Breast epithelium (tissue), 4 donors: ENCODE measurements around the gene TBC1D10A. TPM values are rescaled to one million over a fixed set of nuclear protein-coding genes. Genes with fewer than 3 reads are reported as not detected.

Source experiments
- DNase-seq, 2 donors: peaks; one replicate each; pipeline ENCODE4 v3.0.0-alpha.2; 2019; ENCODE audit warnings: low spot score in 2 of 2
- H3K27ac ChIP-seq, 2 donors: fragments of 200-600 bp; sonication (generic) in 1 of 2; one replicate each; pipeline ENCODE4 v1.5.1; 2016 to 2019; ENCODE audit warnings: mild to moderate bottlenecking in 1 of 2
- H3K27me3 ChIP-seq, 2 donors: fragments of 200-600 bp; sonication (generic) in 1 of 2; one replicate each; pipeline versions ENCODE4 v1.5.1 to v1.6.0; 2017 to 2019; ENCODE audit warnings: control low read depth in 1 of 2, mild to moderate bottlenecking in 1 of 2
- H3K36me3 ChIP-seq: fragments of 200-600 bp; one replicate; pipeline ENCODE4 v1.5.1; 2019
- H3K4me1 ChIP-seq, 2 donors: fragments of 200-600 bp; sonication (generic); one replicate each; pipeline ENCODE4 v1.5.1; 2016 to 2019; ENCODE audit warnings: control low read depth in 1 of 2
- H3K4me3 ChIP-seq, 3 donors: fragments of 200-600 bp; sonication (generic); 1 replicate in 2 of 3; 2 replicates in 1 of 3; pipeline ENCODE4 v1.5.1; 2016 to 2019; ENCODE audit warnings: mild to moderate bottlenecking in 3 of 3, moderate library complexity in 2 of 3
- H3K9me3 ChIP-seq, 2 donors: fragments of 200-600 bp; sonication (generic) in 1 of 2; one replicate each; pipeline ENCODE4 v1.5.1; 2016 to 2019; ENCODE audit warnings: control low read depth in 1 of 2
- CTCF ChIP-seq, 3 donors: fragments of 450-650 bp; IDR thresholded peaks; one replicate each; pipeline ENCODE4 v1.5.1; 2016 to 2017; ENCODE audit warnings: antibody characterized with exemption in 3 of 3, mild to moderate bottlenecking in 3 of 3, moderate library complexity in 3 of 3
- POLR2A ChIP-seq: fragments of 450-650 bp; IDR thresholded peaks from one replicate; pipeline ENCODE4 v1.6.1; 2016; ENCODE audit warnings: antibody characterized with exemption, mild to moderate bottlenecking, moderate library complexity
- POLR2AphosphoS5 ChIP-seq, 3 donors: sonication (generic); formaldehyde crosslinking; IDR thresholded peaks; one replicate each; pipeline ENCODE4 v1.6.1; 2017; ENCODE audit warnings: antibody characterized with exemption in 3 of 3
- intact Hi-C: fragments of 100-400 bp; cut with DNase I; formaldehyde crosslinking; loops from one replicate; pipeline ENCODE4 v1.15.1; 2023; ENCODE audit warnings: low total_unique reads
- total RNA-seq, 3 donors: library from RNA; depleted of rRNA; stranded (reverse); fragments of >200 nt; gene quantifications; one replicate each; pipeline ENCODE4 v1.1.0, GENCODE V29; 2016

The TBC1D10A gene
- total RNA-seq, 3 donors from 2014 or later: 25.0 to 50.1 (median 32.4) TPM

- H3K4me3 ChIP-seq: peak overlapping the region in 1 of 3 donors; percentile 94
Measured at GRCh38 chr22:30291058-30291892, 35.5 kb downstream of the TBC1D10A start.

GRCh38 chr22:30290342-30291057 lies 36.2 kb downstream of the TBC1D10A start:
- Histone ChIP-seq H3K27me3 (no peaks in the 10 kb centered on the region), H3K36me3 (no peaks in the 10 kb centered on the region), H3K9me3 (no peaks in the 10 kb centered on the region), H3K4me1 (peaks cover 16 to 28% of the 10 kb centered on the region in 2 donors), H3K27ac (peak overlapping the region; percentile 96 to 98), H3K4me3 (peak overlapping the region; percentile 84 to 94 (median 92))
- intact Hi-C loops: no loop called here
- peak in 1 of 2 donors; percentile 61 for DNase-seq
- no peak for TF ChIP-seq POLR2A
- no peak for TF ChIP-seq CTCF (IDR thresholded peaks at IDR 0.05)
- no peak for TF ChIP-seq POLR2AphosphoS5 (IDR thresholded peaks at IDR 0.05)

More at GRCh38 chr22:30291058-30291892, 35.5 kb downstream of the TBC1D10A start:
- no peaks in the 10 kb centered on the region for H3K27me3 ChIP-seq
- DNase-seq: peak; percentile 95
- no peaks in the 10 kb centered on the region for H3K36me3 ChIP-seq
- no peaks in the 10 kb centered on the region for H3K9me3 ChIP-seq
- intact Hi-C loops: no loop called here
- TF ChIP-seq POLR2AphosphoS5 (IDR thresholded peaks at IDR 0.05): peak; percentile 93 to 98 (median 98)
- peak in 1 of 3 donors; percentile 20 for TF ChIP-seq CTCF (IDR thresholded peaks at IDR 0.05)
- TF ChIP-seq POLR2A: no peak
- H3K4me1 ChIP-seq: peaks cover 16 to 28% of the 10 kb centered on the region in 2 donors
- H3K27ac ChIP-seq: peak overlapping the region; percentile 96 to 98

- Histone ChIP-seq H3K4me3 (peak overlapping the region; percentile 84 to 94 (median 92)), H3K27ac (peak overlapping the region; percentile 96 to 98), H3K4me1 (peaks cover 16 to 28% of the 10 kb centered on the region in 2 donors), H3K9me3 (no peaks in the 10 kb centered on the region), H3K36me3 (no peaks in the 10 kb centered on the region), H3K27me3 (no peaks in the 10 kb centered on the region)
- no peak for DNase-seq
- TF ChIP-seq CTCF (IDR thresholded peaks at IDR 0.05): peak in 1 of 3 donors; percentile 12
- TF ChIP-seq POLR2AphosphoS5 (IDR thresholded peaks at IDR 0.05): no peak
- no peak for TF ChIP-seq POLR2A
- intact Hi-C loops: loop anchor here (1.0 kb wide), 1 partner anchor 31 kb away; no protein-coding TSS in a partner anchor
Measured at GRCh38 chr22:30289980-30290313, 36.8 kb downstream of the TBC1D10A start.

GRCh38 chr22:30289141-30289979 lies 37.4 kb downstream of the TBC1D10A start, which contains the start of gene CASTOR1:
Gene CASTOR1 (minus strand): TSS chr22:30289505. CDS start chr22:30289497, 8 bp downstream.
- intact Hi-C loops: loop anchor here (1.0 kb wide), 1 partner anchor 32 kb away; no protein-coding TSS in a partner anchor
- H3K36me3 ChIP-seq: no peaks in the 10 kb centered on the region

More at GRCh38 chr22:30289141-30289979, 37.4 kb downstream of the TBC1D10A start, which contains the start of gene CASTOR1:
- H3K4me1 ChIP-seq: peaks cover 16 to 28% of the 10 kb centered on the region in 2 donors
- no peaks in the 10 kb centered on the region for H3K27me3 ChIP-seq
- no peak for TF ChIP-seq POLR2A
- TF ChIP-seq CTCF (IDR thresholded peaks at IDR 0.05): no peak
- TF ChIP-seq POLR2AphosphoS5 (IDR thresholded peaks at IDR 0.05): peak; percentile 8 to 82 (median 66)
- peak; percentile 98 to 99 for DNase-seq
- peak within 1 kb of the TSS; percentile 96 to 98 for H3K27ac ChIP-seq
- H3K4me3 ChIP-seq: peak within 1 kb of the TSS; percentile 84 to 94 (median 92)
- H3K9me3 ChIP-seq: no peaks in the 10 kb centered on the region
